Brain microvascular endothelial cell (primary cell): ENCODE data around the gene RTL1.

Experiments used
- DNase-seq: peaks from one replicate; pipeline ENCODE4 v3.0.0-alpha.2; 2020
- H3K27ac ChIP-seq: fragments of 250-450 bp; sonication (Bioruptor Pico); 2 replicates; pipeline ENCODE4 v1.5.1; 2020; ENCODE audit warnings: mild to moderate bottlenecking, moderate library complexity
- H3K27me3 ChIP-seq: fragments of 250-450 bp; sonication (Bioruptor Pico); replicated peaks from 2 replicates; pipeline ENCODE4 v1.5.1; 2020; ENCODE audit warnings: mild to moderate bottlenecking
- H3K36me3 ChIP-seq: fragments of 250-450 bp; sonication (Bioruptor Pico); replicated peaks from 2 replicates; pipeline ENCODE4 v1.5.1; 2020; ENCODE audit warnings: mild to moderate bottlenecking
- H3K4me3 ChIP-seq: 2 replicates; pipeline ENCODE4 v1.5.1; 2011; ENCODE audit warnings: low read depth, mild to moderate bottlenecking, control low read depth, low read length, moderate library complexity
- CTCF ChIP-seq: IDR thresholded peaks from 2 replicates; pipeline ENCODE4 v1.5.1; 2011; ENCODE audit warnings: low read depth, mild to moderate bottlenecking, moderate library complexity, low read length, control low read depth, inconsistent platforms; ENCODE audit errors: missing control alignments
- in situ Hi-C: cut with HindIII; loops from 2 replicates; pipeline ENCODE4 v1.10.0; 2017; ENCODE audit warnings: low sequenced_read_pairs, low pct_ligation_motif_present

The RTL1 gene

GRCh38 chr14:100867631-100868315 is 35.7 kb downstream of the RTL1 start:
- peaks cover 41% of the 10 kb centered on the region for H3K36me3 ChIP-seq
- in situ Hi-C loops, result no loop called here
- H3K27me3 ChIP-seq, result no peaks in the 10 kb centered on the region
- no peak overlapping the region for H3K27ac ChIP-seq
- TF ChIP-seq CTCF, result no peak
- no peak overlapping the region for H3K4me3 ChIP-seq
- DNase-seq, result no peak

- TF ChIP-seq CTCF, result no peak
- Histone ChIP-seq H3K27ac (no peak overlapping the region), H3K27me3 (no peaks in the 10 kb centered on the region), H3K36me3 (peaks cover 49% of the 10 kb centered on the region), H3K4me3 (no peak overlapping the region)
- in situ Hi-C loops, result no loop called here
- DNase-seq, result no peak
Measured at GRCh38 chr14:100866666-100867630, 36.6 kb downstream of the RTL1 start.

- H3K27me3 ChIP-seq, result no peaks in the 10 kb centered on the region
- no peak overlapping the region for H3K4me3 ChIP-seq
- H3K27ac ChIP-seq, result no peak overlapping the region
- peaks cover 51% of the 10 kb centered on the region for H3K36me3 ChIP-seq
- in situ Hi-C loops, result no loop called here
- TF ChIP-seq CTCF, result no peak
- no peak for DNase-seq
Measured at GRCh38 chr14:100865682-100866591, 37.6 kb downstream of the RTL1 start.

DNA sequence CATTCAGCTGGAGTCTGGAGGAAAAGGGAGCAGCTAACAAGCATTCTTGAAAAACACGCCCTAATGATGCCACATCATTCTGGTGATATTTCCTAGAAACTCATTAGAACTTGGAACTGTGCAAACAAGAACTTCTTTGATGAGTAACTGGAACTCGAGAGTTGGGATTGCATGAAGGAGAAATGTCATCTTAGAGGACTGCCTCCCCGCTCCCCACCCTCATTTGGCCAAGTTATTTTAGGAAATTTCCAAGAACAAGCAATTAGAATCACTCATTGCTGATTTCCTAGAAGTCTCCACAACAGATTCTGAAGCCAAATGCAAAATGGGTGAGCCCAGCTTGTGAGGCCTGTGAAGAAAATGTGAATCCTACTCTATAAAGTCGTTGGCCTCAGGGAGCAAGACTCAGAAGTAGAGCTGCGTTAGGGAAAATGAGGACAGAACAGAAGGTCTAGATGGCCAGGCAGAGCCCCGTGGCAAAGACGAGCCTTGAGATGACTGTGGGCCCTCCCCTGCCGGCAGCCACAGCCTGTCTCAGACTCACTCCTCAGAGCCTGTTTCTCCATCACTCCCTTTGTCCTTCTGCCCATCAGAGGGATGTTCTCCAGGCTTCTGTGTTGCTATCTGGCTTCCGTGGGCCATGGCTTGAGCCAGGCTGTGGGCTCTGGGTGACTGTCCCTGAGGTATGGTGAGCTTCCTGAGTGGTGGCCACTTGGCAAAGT is 38.4 kb downstream of the RTL1 start:
- TF ChIP-seq CTCF, result no peak
- in situ Hi-C loops, result no loop called here
- Histone ChIP-seq H3K4me3 (no peak overlapping the region), H3K27me3 (no peaks in the 10 kb centered on the region), H3K27ac (no peak overlapping the region), H3K36me3 (peaks cover 54% of the 10 kb centered on the region)
- DNase-seq, result no peak

- no peaks in the 10 kb centered on the region for H3K27me3 ChIP-seq
- no peak overlapping the region for H3K27ac ChIP-seq
- no peak for TF ChIP-seq CTCF
- peaks cover 62% of the 10 kb centered on the region for H3K36me3 ChIP-seq
- H3K4me3 ChIP-seq, result no peak overlapping the region
- no peak for DNase-seq
- in situ Hi-C loops, result no loop called here
Measured at GRCh38 chr14:100864206-100864605, 39.3 kb downstream of the RTL1 start.
